Activated CD8-positive, alpha-beta T cell treated with anti-CD3 and anti-CD28 coated beads for 36 hours (primary cell): ENCODE data around the gene IL34. TPM values are rescaled to one million over a fixed set of nuclear protein-coding genes. Genes with fewer than 3 reads are reported as not detected.

Experiments
- ATAC-seq: fragments of 200-7000 bp; cut with Tn5 transposase; one replicate; pipeline ENCODE4 v1.10.0; 2021; ENCODE audit warnings: mild to moderate bottlenecking, moderate library complexity
- CTCF ChIA-PET: fragments of 350-600 bp; sonication (Branson Sonifier 250); formaldehyde crosslinking; loops from one replicate; lab custom pipeline; 2021; ENCODE audit warnings: antibody characterized with exemption; lab: Charles Lee
- POLR2A ChIA-PET: fragments of 350-600 bp; sonication (Branson Sonifier 250); formaldehyde crosslinking; loops from one replicate; lab custom pipeline; 2021; ENCODE audit warnings: antibody characterized with exemption; lab: Charles Lee
- DNase-seq: peaks from one replicate; pipeline ENCODE4 v3.0.0-alpha.2; 2020
- H3K27ac Mint-ChIP-seq: one replicate; pipeline ENCODE4 v1.8.0; 2021; ENCODE audit warnings: mild to moderate bottlenecking, mixed read lengths
- H3K27me3 Mint-ChIP-seq: one replicate; pipeline ENCODE4 v1.8.0; 2021; ENCODE audit warnings: mixed read lengths
- H3K36me3 Mint-ChIP-seq: one replicate; pipeline ENCODE4 v1.8.0; 2021; ENCODE audit warnings: low read depth, mixed read lengths
- H3K4me1 Mint-ChIP-seq: one replicate; pipeline ENCODE4 v1.8.0; 2021; ENCODE audit warnings: low read depth, mixed read lengths
- H3K4me3 Mint-ChIP-seq: one replicate; pipeline ENCODE4 v1.8.0; 2021; ENCODE audit warnings: mild to moderate bottlenecking, moderate library complexity, mixed read lengths
- H3K9me3 Mint-ChIP-seq: one replicate; pipeline ENCODE4 v1.8.0; 2021; ENCODE audit warnings: mixed read lengths
- intact Hi-C: fragments of 100-400 bp; cut with micrococcal nuclease; formaldehyde crosslinking; loops from one replicate; pipeline ENCODE4 v1.10.0; 2022
- total RNA-seq, 2 experiments: library from RNA; stranded (reverse); gene quantifications; one replicate each; pipeline ENCODE4 v1.2.3, GENCODE V29; 2021
- TF ChIP-seq, protein P1 (sequence below): fragments of 200-600 bp; IDR thresholded peaks from one replicate; pipeline ENCODE4 v1.8.0; 2022; ENCODE audit warnings: antibody characterized with exemption, mild to moderate bottlenecking

Gene IL34
- total RNA-seq, 2 experiments from 2014 or later = not detected

DNA sequence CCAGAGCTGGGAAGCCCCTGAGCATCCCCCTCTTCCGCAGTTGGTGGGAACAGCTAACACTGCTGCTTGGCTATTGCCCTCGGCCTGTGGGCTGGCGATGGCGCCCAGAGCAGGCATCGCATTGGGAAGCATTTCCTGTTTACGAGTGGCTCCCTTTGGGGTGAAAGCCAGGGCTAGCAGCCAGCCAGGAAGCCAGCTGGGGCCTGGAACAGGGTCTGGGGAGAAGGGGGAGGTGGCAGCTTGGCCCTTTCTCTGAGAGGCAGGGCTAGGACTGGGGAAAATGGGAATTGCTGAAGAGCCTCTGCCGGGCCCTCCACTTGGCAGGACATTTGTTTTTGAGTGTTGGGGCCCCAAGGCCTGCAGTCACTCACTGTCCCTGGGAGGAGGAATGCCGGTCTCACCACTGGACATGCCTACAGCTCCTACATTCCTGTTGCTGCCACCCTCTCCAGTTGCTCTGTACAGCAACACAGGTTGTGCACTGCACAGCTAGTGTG lies 41.9 kb downstream of the IL34 start:
- CTCF ChIA-PET = interaction anchor here (0.7 to 14.4 kb wide), 4 partner anchors 35 to 773 kb away, joined by 3 to 94 read pairs (median 9); no protein-coding TSS in a partner anchor
- TF ChIP-seq, protein P1, sequence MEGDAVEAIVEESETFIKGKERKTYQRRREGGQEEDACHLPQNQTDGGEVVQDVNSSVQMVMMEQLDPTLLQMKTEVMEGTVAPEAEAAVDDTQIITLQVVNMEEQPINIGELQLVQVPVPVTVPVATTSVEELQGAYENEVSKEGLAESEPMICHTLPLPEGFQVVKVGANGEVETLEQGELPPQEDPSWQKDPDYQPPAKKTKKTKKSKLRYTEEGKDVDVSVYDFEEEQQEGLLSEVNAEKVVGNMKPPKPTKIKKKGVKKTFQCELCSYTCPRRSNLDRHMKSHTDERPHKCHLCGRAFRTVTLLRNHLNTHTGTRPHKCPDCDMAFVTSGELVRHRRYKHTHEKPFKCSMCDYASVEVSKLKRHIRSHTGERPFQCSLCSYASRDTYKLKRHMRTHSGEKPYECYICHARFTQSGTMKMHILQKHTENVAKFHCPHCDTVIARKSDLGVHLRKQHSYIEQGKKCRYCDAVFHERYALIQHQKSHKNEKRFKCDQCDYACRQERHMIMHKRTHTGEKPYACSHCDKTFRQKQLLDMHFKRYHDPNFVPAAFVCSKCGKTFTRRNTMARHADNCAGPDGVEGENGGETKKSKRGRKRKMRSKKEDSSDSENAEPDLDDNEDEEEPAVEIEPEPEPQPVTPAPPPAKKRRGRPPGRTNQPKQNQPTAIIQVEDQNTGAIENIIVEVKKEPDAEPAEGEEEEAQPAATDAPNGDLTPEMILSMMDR = no peak
- DNase-seq (no peak), ATAC-seq (no peak)
- no peak overlapping the region for H3K27ac Mint-ChIP-seq
- H3K27me3 Mint-ChIP-seq = no peaks in the 10 kb centered on the region
- no peaks in the 10 kb centered on the region for H3K9me3 Mint-ChIP-seq
- no peak overlapping the region for H3K4me3 Mint-ChIP-seq
- peaks cover 6% of the 10 kb centered on the region for H3K4me1 Mint-ChIP-seq
- POLR2A ChIA-PET = interaction anchor here (1.4 to 2.8 kb wide), 2 partner anchors 8 to 49 kb away, joined by 7 to 8 read pairs; no protein-coding TSS in a partner anchor
- H3K36me3 Mint-ChIP-seq = no peaks in the 10 kb centered on the region
- intact Hi-C loops = no loop called here

DNA sequence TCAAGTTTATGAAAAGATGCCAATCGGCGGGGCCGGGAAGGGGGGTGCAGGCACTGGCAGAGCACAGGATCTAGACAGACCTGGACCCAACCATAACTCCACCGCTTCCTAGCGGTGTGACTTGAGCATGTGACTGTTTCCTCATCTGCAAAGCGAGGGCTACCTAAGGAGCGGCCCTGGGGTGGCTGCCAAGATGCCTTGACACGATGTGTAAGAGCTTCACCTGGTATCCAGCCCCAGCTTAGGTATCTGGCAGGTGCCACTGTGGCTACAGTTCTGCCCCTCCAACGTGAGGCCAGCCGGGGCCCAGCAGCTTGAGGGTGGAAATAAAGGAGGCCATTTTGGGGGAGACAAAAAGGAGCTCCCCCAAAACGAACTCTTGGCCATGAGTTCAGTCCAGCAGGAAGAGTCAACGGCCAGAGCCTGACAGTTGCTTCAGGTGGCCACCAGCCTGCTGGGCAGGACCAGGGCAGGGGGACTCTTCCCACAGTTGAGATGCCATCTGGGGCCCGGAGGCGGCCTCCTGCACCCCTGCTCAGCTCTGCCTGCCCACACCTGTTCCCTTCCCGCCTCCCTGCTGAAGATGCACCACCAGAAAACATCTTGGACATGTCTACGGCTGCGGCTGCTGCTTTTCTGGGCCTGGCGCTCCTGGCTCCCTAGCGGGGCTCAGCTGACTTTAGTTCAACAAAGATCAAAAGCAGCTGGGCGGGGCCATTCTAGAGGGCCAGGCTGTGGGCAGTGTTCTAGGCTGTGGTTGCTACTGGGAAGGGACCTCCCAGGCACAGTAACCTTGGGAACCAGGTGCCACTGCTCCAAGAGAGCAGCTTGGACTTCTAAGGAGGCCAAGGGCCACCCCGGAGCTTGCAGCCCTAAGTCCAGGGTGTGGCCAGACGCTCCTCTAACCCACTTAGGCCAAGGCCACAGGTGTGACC lies 42.9 kb downstream of the IL34 start:
- H3K27ac Mint-ChIP-seq = no peak overlapping the region
- peaks cover 6% of the 10 kb centered on the region for H3K4me1 Mint-ChIP-seq
- CTCF ChIA-PET = interaction anchor here (3.0 to 14.4 kb wide), 2 partner anchors 48 to 81 kb away, joined by 10 to 94 read pairs; no protein-coding TSS in a partner anchor
- POLR2A ChIA-PET = interaction anchor here (2.8 kb wide), 1 partner anchor 48 kb away, joined by 7 read pairs; no protein-coding TSS in a partner anchor
- H3K27me3 Mint-ChIP-seq = no peaks in the 10 kb centered on the region
- H3K4me3 Mint-ChIP-seq = no peak overlapping the region
- DNase-seq (no peak), ATAC-seq (no peak)
- intact Hi-C loops = no loop called here
- H3K36me3 Mint-ChIP-seq = no peaks in the 10 kb centered on the region
- no peaks in the 10 kb centered on the region for H3K9me3 Mint-ChIP-seq
- TF ChIP-seq, protein P1 = no peak

DNA sequence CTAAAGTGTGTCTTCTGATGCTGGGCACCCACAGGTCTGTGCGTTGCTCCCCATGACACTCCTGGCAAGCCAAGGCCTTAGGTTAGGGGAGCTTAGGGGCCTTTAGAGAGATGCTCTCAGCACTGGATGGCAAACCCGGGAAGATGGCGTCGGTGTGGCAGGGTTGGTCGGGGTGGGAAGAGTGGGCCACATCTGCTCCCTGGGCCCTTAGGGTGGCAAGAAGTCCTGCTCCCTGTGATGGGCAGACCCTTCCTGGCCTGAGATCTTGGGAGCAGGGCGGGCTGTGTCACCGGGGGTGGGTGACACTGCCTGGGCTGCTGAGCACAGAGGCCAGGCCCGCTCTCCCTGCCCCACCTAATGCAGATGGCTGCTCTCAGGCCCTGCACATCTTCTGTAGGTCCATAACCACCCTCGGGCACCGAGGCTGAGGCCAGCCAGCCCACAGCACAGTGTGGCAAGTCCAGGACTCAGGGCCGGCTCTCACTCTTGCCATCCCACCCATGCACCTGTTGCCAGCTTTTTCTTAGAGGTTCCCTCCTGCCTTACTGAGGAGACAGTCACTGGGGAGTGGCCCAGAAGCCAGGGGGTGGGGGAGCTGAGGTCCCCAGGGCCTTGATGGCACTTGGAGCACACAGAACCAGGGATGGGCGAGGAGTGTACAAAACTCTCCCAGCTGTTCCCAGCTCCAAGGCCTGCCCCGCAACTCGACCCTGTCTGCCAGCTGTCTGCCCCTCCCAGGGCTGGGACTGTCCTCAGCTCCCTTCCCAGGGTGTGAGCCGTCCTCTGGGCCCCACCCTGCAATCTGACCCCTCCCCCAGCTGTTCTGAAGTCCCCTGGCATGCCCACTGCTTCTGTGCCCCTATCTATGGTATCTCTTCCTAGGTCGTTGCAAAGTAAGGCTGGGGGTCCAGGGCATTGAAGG lies 43.9 kb downstream of the IL34 start:
- Mint-ChIP-seq H3K4me3 (no peak overlapping the region), H3K27me3 (no peaks in the 10 kb centered on the region), H3K36me3 (no peaks in the 10 kb centered on the region), H3K4me1 (peaks cover 7% of the 10 kb centered on the region), H3K27ac (no peak overlapping the region), H3K9me3 (no peaks in the 10 kb centered on the region)
- ChIA-PET CTCF (interaction anchor here (0.8 to 3.0 kb wide), 3 partner anchors 8 to 82 kb away, joined by 3 to 10 read pairs (median 3); no protein-coding TSS in a partner anchor), POLR2A (interaction anchor here (2.8 kb wide), 1 partner anchor 47 kb away, joined by 7 read pairs; no protein-coding TSS in a partner anchor)
- no peak for DNase-seq
- TF ChIP-seq, protein P1 = no peak
- ATAC-seq = no peak
- intact Hi-C loops = no loop called here

DNA sequence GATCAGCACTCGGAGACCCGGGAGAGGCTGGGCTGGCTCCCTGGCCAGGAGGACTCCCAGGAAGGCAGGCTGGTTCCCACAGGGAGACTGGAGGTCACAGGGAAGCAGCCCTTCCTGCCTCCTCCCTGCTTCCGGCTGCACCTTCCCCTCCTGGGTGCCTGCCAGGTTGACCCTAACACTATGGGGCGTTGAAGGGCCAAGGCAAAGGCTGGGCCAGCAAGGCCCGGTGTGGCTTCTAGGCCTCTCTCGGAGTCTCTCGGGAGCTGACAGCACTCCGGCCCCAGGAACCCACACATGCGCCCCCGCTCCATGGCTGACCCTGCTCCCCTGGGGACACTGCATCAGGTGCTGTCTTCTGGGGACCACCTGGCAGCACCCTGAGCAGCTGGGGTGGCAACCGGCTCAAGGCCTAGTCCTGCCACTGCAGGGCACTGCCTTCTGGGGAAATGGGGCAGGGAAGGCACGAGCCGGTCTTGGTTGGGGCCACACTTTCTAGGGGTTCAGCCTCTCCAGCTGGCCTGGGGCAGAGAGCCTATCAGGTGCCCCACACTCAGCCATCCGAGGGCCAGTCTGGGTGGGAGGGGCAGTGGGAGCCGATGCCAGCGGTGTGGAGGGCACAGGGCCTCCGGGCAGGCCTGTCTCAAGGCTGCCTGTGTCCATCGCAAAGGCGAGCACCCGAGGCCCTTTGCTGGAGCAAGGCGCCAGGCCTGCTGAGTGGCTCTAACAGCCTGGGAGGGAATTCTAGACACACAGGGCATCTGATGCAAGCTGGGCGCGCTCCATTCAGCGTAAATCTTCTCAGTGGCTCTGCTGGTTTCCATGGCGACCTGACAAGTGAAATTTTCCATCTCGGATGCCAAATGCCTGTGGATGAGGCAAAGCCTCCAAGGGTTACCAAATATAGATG lies 45.1 kb downstream of the IL34 start:
- Mint-ChIP-seq H3K27me3 (no peaks in the 10 kb centered on the region), H3K9me3 (no peaks in the 10 kb centered on the region), H3K4me3 (no peak overlapping the region), H3K27ac (no peak overlapping the region), H3K4me1 (peaks cover 17% of the 10 kb centered on the region), H3K36me3 (no peaks in the 10 kb centered on the region)
- intact Hi-C loops = no loop called here
- ATAC-seq (no peak), DNase-seq (no peak)
- TF ChIP-seq, protein P1 = no peak
- ChIA-PET CTCF (interaction anchor here (1.1 kb wide), 1 partner anchor 80 kb away, joined by 3 read pairs; no protein-coding TSS in a partner anchor), POLR2A (no interaction called here)
